Liver (tissue), 9 donors: ENCODE results near the gene TLR3. TPM values are rescaled to one million over a fixed set of nuclear protein-coding genes. Genes with fewer than 3 reads are reported as not detected.

Experiments used
- DNase-seq: peaks from one replicate; pipeline ENCODE4 v3.0.0-alpha.2; 2017; ENCODE audit warnings: low spot score
- H3K27ac ChIP-seq, 2 donors: one replicate each; pipeline ENCODE4 v1.7.0; 2013; ENCODE audit warnings: inconsistent platforms in 2 of 2, low read length in 2 of 2, control low read depth in 1 of 2, low read depth in 1 of 2, mild to moderate bottlenecking in 1 of 2
- H3K27me3 ChIP-seq, 4 donors: one replicate each; pipeline versions ENCODE4 v1.6.1 to v1.7.0; 2013; ENCODE audit warnings: low read length in 3 of 4, inconsistent platforms in 1 of 4, mild to moderate bottlenecking in 1 of 4, moderate library complexity in 1 of 4; ENCODE audit not compliant: control insufficient read depth in 4 of 4, insufficient read depth in 4 of 4
- H3K36me3 ChIP-seq, 4 donors: one replicate each; pipeline versions ENCODE4 v1.6.1 to v1.7.0; 2013; ENCODE audit warnings: low read length in 3 of 4, mild to moderate bottlenecking in 3 of 4, low read depth in 1 of 4, moderate library complexity in 1 of 4; ENCODE audit not compliant: control insufficient read depth in 4 of 4, insufficient read depth in 3 of 4
- H3K4me1 ChIP-seq, 4 donors: one replicate each; pipeline versions ENCODE4 v1.6.1 to v1.7.0; 2013; ENCODE audit warnings: low read length in 3 of 4, mild to moderate bottlenecking in 3 of 4, moderate library complexity in 1 of 4; ENCODE audit not compliant: control insufficient read depth in 4 of 4, insufficient read depth in 4 of 4
- H3K4me3 ChIP-seq, 3 donors: one replicate each; pipeline versions ENCODE4 v1.6.1 to v1.7.0; 2013; ENCODE audit warnings: low read length in 3 of 3, control low read depth in 1 of 3, low read depth in 1 of 3, mild to moderate bottlenecking in 1 of 3
- H3K9ac ChIP-seq, 2 donors: one replicate each; pipeline ENCODE4 v1.7.0; 2013; ENCODE audit warnings: low read length in 2 of 2, mild to moderate bottlenecking in 2 of 2, moderate library complexity in 2 of 2, control low read depth in 1 of 2, low read depth in 1 of 2
- H3K9me3 ChIP-seq, 4 donors: one replicate each; pipeline versions ENCODE4 v1.6.1 to v1.7.0; 2013; ENCODE audit warnings: low read length in 3 of 4; ENCODE audit not compliant: control insufficient read depth in 4 of 4
- CTCF ChIP-seq: fragments of 150-350 bp; IDR thresholded peaks from 2 replicates; pipeline ENCODE4 v1.5.1; 2017; ENCODE audit warnings: improper control_type of control experiment, low read depth, low read length; ENCODE audit not compliant: missing input control
- EGR1 ChIP-seq, 2 donors: IDR thresholded peaks; 2 replicates each; pipeline ENCODE4 v1.6.1; 2016 to 2018; ENCODE audit warnings: antibody characterized with exemption in 2 of 2, low read depth in 2 of 2
- FOXA1 ChIP-seq: IDR thresholded peaks from 2 replicates; pipeline ENCODE4 v1.6.1; 2016; ENCODE audit warnings: antibody characterized with exemption
- FOXA2 ChIP-seq: IDR thresholded peaks from 2 replicates; pipeline ENCODE4 v1.6.1; 2016; ENCODE audit warnings: antibody characterized with exemption
- GABPA ChIP-seq, 2 donors: IDR thresholded peaks in 1 of 2; conservative IDR thresholded peaks in 1 of 2; 2 replicates each; pipeline ENCODE4 v1.6.1; 2016; ENCODE audit warnings: antibody characterized with exemption in 2 of 2, mild to moderate bottlenecking in 1 of 2, moderate library complexity in 1 of 2
- HNF4A ChIP-seq, 2 donors: conservative IDR thresholded peaks; 2 replicates each; pipeline ENCODE4 v1.6.1; 2016; ENCODE audit warnings: antibody characterized with exemption in 2 of 2, mild to moderate bottlenecking in 2 of 2
- HNF4G ChIP-seq: IDR thresholded peaks from 2 replicates; pipeline ENCODE4 v1.6.1; 2016; ENCODE audit warnings: antibody characterized with exemption
- JUND ChIP-seq, 2 donors: IDR thresholded peaks; 2 replicates each; pipeline ENCODE4 v1.6.1; 2016; ENCODE audit warnings: antibody characterized with exemption in 2 of 2
- NR2F2 ChIP-seq: IDR thresholded peaks from 2 replicates; pipeline ENCODE4 v1.6.1; 2016; ENCODE audit warnings: antibody characterized with exemption
- RAD21 ChIP-seq, 2 donors: IDR thresholded peaks; 2 replicates each; pipeline ENCODE4 v1.6.1; 2016; ENCODE audit warnings: antibody characterized with exemption in 2 of 2, mild to moderate bottlenecking in 2 of 2
- REST ChIP-seq: IDR thresholded peaks from 2 replicates; pipeline ENCODE4 v1.6.1; 2016; ENCODE audit warnings: antibody characterized with exemption, mild to moderate bottlenecking
- RXRA ChIP-seq, 2 donors: IDR thresholded peaks; 2 replicates each; pipeline ENCODE4 v1.6.1; 2017 to 2018; ENCODE audit warnings: antibody characterized with exemption in 2 of 2, mild to moderate bottlenecking in 1 of 2
- SP1 ChIP-seq: IDR thresholded peaks from 2 replicates; pipeline ENCODE4 v1.6.1; 2018; ENCODE audit warnings: antibody characterized with exemption, mild to moderate bottlenecking
- TAF1 ChIP-seq: conservative IDR thresholded peaks from 2 replicates; pipeline ENCODE4 v1.6.1; 2016; ENCODE audit warnings: antibody characterized with exemption, mild to moderate bottlenecking
- YY1 ChIP-seq: IDR thresholded peaks from 2 replicates; pipeline ENCODE4 v1.6.1; 2016; ENCODE audit warnings: antibody characterized with exemption, mild to moderate bottlenecking
- ZBTB33 ChIP-seq: IDR thresholded peaks from 2 replicates; pipeline ENCODE4 v1.6.1; 2016; ENCODE audit warnings: antibody characterized with exemption
- WGBS: extraction: QIAGEN DNeasy Blood & Tissue Kit; methylation state at CpG from one replicate; pipeline ENCODE4 v1.1.7; 2013; 5-methylcytosine and 5-hydroxymethylcytosine counted together
- polyA plus RNA-seq, 2 donors: library from polyadenylated mRNA; stranded (reverse) in 1 of 2; unstranded in 1 of 2; fragments of 200-250 nt in 1 of 2; fragments of >200 nt in 1 of 2; fragmentation: Nextera tagmentation in 1 of 2; extraction: Ambion mirVana in 1 of 2; gene quantifications; one replicate each; pipeline versions ENCODE4 v1.2.1 to v1.2.3, GENCODE V29; 2013 to 2015
- total RNA-seq, 2 donors: library from RNA; depleted of rRNA; stranded (reverse); fragments of >200 nt; gene quantifications; one replicate each; pipeline ENCODE4 v1.2.3, GENCODE V29; 2014
- TF ChIP-seq, protein P1 (sequence below): IDR thresholded peaks from 2 replicates; pipeline ENCODE4 v1.6.1; 2016; ENCODE audit warnings: antibody characterized with exemption
- TF ChIP-seq, protein P2 (sequence below): IDR thresholded peaks from 2 replicates; pipeline ENCODE4 v1.6.1; 2016; ENCODE audit warnings: antibody characterized with exemption
- donor health status: healthy.
- donor health status: healthy.
- donor health status: healthy.
- donor health status: healthy.
- donor health status: healthy.

The TLR3 gene
- total and polyA plus RNA-seq, 4 donors, result 1.3 to 4.3 (median 2.4) TPM

DNA sequence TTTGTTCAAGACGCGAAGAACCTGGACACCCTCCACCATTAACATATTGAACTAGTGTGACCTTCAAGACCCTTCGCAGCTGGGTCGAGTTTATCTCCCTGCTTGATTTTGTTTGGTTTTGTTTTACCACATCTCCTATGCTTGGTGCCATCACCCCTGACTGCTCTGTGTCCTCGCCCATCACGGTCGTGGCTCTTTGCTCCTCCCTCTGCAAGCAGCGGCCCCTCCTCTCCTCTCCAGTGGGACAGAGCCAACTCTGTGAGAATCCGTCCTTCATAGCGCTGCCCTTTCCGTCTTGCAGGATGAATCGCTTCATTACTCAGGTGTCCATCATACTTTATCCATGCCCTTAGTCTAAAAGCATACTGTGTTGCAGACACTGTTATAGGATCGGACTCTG is 26.4 kb downstream of the TLR3 start (continued):
- TF ChIP-seq CTCF, result no peak

DNA sequence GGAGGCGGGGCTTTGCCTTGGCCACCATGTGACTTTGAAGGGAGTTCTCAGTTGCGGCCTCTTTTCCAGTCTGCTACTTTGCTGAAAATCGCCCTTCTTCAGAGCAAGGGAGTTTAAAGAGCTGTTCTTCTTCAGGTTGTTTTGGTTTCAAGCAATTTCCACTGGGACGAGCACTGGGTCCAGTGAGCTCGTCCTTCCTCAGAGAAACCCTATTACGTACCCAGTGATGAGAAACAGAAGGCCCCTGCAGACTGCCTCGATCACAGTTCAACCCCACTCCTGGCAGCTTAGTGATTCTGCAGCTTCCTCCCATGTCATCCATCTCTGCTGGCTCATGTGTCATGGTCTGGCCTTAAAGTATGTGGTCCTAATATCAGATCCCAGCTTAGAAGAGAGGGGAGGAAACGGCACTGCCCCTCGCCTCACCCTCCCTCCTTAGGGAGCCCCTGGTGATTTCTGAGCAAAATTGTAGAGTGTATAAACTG is 27.8 kb downstream of the TLR3 start:
- no peak for DNase-seq
- no peak for TF ChIP-seq ZBTB33
- TF ChIP-seq, protein P1, sequence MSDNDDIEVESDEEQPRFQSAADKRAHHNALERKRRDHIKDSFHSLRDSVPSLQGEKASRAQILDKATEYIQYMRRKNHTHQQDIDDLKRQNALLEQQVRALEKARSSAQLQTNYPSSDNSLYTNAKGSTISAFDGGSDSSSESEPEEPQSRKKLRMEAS, result no peak
- TF ChIP-seq, protein P2, sequence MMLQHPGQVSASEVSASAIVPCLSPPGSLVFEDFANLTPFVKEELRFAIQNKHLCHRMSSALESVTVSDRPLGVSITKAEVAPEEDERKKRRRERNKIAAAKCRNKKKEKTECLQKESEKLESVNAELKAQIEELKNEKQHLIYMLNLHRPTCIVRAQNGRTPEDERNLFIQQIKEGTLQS, result no peak
- TF ChIP-seq GABPA (IDR thresholded peaks at IDR 0.05 in 1 of 2, conservative IDR thresholded peaks at IDR 0.05 in 1 of 2), result no peak
- TF ChIP-seq CTCF, result no peak
- no peak for TF ChIP-seq NR2F2
- no peak for TF ChIP-seq JUND (IDR thresholded peaks at IDR 0.05)
- TF ChIP-seq FOXA2, result no peak
- no peak for TF ChIP-seq TAF1
- TF ChIP-seq HNF4G, result no peak
- TF ChIP-seq FOXA1, result no peak
- no peak for TF ChIP-seq YY1
- TF ChIP-seq RAD21 (IDR thresholded peaks at IDR 0.05), result no peak
- no peak for TF ChIP-seq REST
- no peak for TF ChIP-seq HNF4A (conservative IDR thresholded peaks at IDR 0.05)
- no peak for TF ChIP-seq RXRA (IDR thresholded peaks at IDR 0.05)
- no peak for TF ChIP-seq EGR1 (IDR thresholded peaks at IDR 0.05; ENCODE audit: low read depth in 2 of 2)
- TF ChIP-seq SP1, result no peak
- Histone ChIP-seq H3K27ac (no peak overlapping the region), H3K36me3 (no peaks in the 10 kb centered on the region), H3K4me3 (no peak overlapping the region), H3K9ac (no peak overlapping the region), H3K27me3 (no peaks in the 10 kb centered on the region), H3K4me1 (no peaks in the 10 kb centered on the region), H3K9me3 (no peaks in the 10 kb centered on the region)
- WGBS, result 82% methylated on average over 9 of the region's 9 CpGs
